ENCODE data around the gene RIGI.
"Not testable (repeated sequence)": the region's sequence is repeated elsewhere in the genome, so short reads cannot be mapped to it uniquely, and the experiment has no call there.

The RIGI gene

DNA sequence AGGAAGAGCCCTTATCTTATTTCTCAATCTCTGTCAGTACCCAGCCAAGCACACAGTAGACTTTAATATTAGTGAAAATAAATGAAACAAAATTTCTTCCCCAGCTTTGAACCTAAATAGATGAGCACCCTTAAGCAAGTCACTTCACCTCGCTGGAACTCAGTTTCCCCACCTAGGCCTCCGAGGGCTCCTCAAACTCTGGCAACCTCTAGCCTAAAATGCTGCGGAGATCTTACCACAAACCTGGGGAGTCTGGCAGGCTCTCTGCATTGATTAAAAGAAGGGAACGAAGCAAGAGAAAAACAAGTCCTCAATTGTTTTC is 326 bp downstream of the RIGI start:
- DNase-seq = no peak

- DNase-seq = no peak
These were observed 896 bp downstream of the RIGI start for GRCh38 chr9:32524892-32525708.

DNA sequence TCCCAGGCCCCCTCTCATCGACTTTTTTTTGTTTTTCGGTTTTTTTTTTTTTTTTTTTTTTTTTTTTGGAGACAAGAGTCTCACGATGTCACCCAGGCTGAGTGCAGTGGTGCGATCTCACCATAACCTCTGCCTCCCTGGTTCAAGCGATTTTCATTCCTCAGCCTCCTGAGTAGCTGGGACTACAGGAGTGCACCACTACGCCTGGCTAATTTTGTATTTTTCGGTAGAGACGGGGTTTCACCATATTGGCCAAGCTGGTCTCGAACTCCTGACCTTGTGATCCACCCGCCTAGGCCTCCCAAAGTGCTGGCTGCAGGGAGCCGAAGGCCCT is 1.5 kb downstream of the RIGI start:
- DNase-seq = not testable (repeated sequence)

- no peak for DNase-seq
These were observed 2.1 kb downstream of the RIGI start for GRCh38 chr9:32523910-32524309.

GRCh38 chr9:32518276-32518675 is 7.7 kb downstream of the RIGI start:
- no peak for DNase-seq

DNA sequence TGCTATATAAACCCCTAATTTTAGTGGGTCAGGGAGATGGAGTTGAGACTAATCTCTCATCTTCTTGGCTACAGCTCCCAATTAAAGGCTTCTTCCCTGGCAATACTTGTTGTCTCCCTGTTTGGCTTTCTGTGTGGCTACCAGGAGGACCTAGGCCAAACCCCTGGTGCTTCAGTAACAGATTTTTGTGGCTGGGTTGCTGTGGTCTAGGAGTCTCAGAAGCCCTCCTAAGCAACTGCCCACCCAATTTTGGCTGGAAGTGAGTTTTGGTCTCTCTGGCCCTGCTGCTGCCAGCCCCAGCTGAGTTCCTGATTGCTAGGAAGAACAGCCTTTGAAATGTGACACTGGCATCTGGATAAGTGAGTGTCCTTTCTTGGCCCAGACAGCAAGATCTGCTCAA is 9.8 kb downstream of the RIGI start:
- no peak for DNase-seq

- no peak for DNase-seq
These were observed 17.3 kb downstream of the RIGI start for GRCh38 chr9:32508728-32509127.

GRCh38 chr9:32503008-32503407 is 23.0 kb downstream of the RIGI start:
- DNase-seq = no peak

DNA sequence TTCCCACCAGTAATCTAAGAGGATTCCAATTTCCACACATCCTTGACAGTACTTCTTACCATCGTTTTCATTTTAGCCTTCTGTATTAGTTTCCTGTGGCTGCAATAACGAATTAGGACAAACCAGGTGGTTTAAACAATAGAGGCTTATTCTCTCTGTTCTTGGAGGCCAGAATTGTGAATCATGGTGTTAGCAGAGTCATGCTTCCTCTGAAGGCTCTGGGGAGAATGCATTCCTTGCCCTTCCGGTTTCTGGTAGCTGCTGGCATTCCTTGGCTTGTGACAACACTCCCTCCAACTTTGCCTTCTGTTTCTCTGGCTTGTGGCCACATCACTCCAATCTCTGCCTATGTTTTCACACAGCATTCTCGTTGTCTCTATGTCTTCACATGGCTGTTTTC is 23.5 kb downstream of the RIGI start:
- DNase-seq = no peak

DNA sequence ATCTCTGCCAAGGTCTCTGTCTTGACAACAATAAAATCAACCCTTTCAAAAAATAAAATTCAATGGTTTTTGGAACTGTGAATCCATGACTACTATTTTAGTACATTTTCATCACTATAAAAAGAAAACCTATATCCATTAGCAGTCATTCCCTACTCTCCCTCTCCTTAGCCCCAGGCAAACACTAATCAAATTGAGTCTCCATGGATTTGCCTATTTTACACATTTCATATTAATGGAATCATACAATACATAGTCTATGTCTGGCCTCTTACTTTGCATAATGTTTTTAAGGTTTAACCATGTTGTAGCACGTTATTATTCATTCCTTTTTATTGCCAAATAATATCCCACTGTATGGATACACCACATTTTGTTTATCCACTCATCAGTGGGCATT is 24.1 kb downstream of the RIGI start:
- no peak for DNase-seq

DNA sequence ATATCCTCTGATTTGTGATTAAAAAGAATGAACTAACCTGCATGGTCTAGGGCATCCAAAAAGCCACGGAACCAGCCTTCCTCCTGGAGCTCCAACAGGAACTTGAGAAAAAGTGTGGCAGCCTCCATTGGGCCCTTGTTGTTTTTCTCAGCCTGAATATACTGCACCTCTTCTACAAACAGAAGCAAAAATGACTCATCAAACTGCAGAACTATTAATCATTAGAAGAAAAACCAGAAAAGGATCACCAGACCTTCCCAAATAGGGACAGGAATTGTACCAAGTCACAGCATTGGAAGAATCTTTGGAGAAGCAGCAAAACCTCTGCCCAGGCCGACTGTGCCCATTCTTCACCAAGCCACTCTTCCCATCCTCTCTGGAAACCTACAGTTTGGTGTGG is 25.2 kb downstream of the RIGI start:
- DNase-seq = no peak

- DNase-seq = no peak
These were observed 28.1 kb downstream of the RIGI start for GRCh38 chr9:32497921-32498320.

- no peak for DNase-seq
These were observed 35.4 kb downstream of the RIGI start for GRCh38 chr9:32490601-32491000.

DNA sequence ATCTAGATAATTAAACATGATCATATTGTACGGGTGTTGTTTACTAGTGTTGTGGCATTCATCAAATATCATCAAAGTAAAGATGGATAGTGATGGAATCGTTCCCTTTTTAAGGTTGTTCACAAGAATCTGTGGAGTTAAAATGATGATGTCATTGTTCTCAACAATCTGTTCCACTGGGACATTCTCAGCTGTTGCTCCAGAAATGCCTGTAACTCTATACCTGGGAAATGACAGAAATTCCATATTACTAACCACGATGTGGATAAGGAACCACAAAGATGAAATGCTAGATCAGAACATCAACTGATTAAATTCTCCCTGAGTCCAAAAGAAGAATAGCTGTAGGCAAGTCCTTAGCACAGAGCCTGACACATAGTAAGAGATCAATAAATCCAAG is 38.0 kb downstream of the RIGI start:
- no peak for DNase-seq

DNA sequence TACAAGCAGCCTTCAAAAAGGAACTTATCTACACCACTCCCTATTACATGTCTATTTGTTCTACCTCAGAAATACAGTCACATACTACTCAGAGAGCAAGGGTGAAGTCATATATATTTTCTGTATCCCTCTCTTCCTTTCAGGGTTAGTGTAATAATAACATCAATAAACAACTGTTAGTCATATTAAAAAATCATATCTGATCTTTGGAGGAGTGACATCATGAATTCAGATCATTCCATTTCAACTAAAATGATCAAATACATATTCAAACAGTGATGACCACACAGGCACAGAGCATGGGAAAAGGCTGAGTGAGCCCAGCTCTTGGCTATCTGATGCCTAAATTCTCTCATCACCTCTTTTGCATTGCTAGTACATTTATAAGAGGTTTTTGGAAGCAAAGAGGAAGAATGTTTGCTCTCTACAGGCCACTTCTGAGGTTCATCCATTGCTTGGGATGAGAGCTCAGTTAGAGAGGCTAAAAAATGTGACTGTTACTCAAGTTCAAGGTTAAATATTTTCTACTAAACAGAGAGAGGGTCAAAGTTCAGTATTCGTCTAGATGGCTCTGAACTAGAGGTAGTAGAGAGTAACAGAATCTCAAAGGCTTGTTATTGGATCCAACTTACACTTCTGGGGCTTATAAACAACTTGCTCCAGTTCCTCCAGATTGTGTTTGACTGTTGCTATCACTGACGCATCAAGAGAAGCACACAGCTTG is 39.0 kb downstream of the RIGI start:
- DNase-seq = no peak

- no peak for DNase-seq
These were observed 42.7 kb downstream of the RIGI start for GRCh38 chr9:32483343-32483742.
